Measurements from ENCODE around the gene TCF3.
"Not testable (repeated sequence)": the region's sequence is repeated elsewhere in the genome, so short reads cannot be mapped to it uniquely, and the experiment has no call there.

TCF3 gene

DNA sequence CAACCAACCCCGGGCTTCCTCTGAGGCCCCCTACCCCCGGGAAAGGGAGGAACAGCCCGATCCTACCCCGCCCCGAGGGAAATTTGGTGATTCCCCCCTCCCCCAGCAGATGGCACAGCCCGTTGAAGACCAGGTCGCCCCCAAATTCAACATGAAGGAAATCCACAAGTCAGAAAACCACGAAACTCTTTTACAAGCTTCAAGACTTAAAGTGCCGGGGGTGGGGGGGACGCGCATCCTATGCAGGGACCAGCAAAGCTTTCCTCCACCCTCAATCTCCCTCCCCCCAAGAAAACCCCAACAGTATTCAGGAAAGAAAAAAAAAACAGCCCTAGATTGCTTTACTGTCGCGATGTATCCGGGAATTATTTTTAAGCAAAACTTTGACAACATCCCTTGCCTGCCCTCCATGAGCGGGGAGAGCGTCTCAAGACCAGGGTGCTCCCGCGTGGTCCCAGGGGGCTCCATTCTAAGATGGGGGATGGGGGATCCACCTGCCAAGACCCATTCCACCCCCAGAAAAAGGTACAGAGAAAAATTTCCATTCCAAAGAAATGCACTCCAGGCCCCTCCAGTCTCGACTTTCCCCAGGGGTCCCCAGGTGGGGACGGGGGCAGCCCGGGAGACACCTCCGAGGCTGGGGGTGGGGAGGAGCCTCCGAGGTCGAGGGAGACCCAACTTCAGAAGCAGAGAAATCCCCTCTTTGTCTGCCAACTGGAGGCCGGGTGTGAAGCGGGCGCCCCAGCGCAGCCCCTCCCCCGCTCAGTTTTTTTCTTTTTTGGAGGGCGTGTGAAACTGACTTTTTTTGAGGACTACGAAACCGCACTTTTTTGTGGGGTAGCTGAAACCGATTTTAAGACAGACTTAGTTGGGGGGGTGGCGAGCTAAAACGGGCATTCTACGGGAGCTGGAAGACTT, 1.5 kb downstream of the TCF3 start:
- peak; percentile 17 for DNase-seq

DNA sequence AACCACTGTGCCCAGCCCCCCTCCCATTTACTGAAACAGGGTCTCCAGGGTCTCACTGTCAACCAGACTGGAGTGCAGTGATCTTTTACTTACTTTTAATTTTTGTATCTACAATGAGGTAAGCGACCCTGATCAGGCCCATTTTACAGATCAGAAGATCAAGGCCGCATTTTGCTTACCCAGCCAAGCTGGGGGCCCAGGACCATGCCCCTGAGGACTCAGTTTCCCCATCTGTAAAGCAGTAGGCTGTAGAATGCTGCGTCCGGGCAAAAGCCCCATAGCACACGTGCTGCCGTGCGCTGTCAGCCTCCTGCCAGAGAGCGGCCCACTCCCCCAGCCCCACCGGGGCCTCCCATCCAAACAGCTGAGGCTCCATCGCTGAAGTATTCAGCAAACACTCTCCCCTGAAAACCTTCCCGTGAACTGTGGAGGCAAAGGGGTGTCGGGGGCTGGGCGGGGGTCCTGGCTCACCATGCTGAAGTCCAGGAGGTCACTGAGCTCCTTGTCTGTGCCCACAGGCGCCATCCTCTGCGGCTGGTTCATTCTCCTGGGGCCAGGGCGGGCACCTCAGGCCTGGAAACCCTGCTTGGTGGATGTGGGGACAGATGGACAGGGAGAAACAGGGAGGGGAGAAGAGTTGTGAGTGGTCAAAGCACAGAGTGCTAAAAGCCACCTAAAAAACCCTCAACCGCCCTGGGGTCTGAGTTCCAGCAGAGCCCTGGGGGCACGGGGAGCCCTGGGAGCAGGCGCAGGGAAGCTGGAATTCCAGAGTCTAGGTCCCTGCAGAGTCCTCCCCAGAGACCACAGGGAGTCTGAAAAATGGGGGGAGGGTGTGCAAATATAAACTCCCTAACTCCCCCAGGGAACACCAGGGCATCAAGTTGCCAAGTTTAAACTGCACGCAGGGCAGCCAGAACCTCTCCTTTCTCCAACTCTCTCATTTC, 2.4 kb downstream of the TCF3 start:
- peak; percentile 14 for DNase-seq

DNA sequence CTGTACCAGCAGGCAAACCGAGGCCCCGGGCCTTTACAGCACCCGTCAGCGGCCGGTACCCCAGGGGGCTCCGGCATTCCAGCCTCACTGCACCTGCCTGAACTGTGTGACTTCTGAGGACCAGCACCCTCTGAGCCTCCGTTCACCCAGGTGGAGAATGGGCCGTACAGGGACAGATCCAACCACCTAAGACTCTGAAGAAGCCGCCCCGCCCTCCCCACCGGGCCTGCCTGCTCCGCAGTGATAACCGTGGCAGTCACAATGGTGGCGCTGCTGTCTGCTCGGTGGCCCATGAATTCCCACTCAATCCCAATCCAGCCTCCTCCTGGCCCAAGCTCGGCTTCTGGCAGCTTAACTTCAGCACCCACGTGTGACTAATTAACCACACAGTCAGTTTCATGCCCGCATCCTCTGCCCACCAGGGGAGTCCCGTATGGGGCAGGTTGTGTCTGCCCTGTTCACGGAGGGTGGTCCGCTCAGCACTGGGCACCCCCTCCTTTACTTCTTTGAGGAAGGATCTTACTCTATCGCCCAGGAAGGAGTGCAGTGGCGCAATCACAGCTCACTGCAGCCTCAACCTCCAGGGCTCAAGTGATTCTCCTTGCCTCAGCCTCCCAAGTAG, 3.4 kb downstream of the TCF3 start:
- DNase-seq = no peak

- no peak for DNase-seq
These were observed 4.0 kb downstream of the TCF3 start for GRCh38 chr19:1648459-1648849.

GRCh38 chr19:1647501-1648458, 4.6 kb downstream of the TCF3 start:
- no peak for DNase-seq

DNA sequence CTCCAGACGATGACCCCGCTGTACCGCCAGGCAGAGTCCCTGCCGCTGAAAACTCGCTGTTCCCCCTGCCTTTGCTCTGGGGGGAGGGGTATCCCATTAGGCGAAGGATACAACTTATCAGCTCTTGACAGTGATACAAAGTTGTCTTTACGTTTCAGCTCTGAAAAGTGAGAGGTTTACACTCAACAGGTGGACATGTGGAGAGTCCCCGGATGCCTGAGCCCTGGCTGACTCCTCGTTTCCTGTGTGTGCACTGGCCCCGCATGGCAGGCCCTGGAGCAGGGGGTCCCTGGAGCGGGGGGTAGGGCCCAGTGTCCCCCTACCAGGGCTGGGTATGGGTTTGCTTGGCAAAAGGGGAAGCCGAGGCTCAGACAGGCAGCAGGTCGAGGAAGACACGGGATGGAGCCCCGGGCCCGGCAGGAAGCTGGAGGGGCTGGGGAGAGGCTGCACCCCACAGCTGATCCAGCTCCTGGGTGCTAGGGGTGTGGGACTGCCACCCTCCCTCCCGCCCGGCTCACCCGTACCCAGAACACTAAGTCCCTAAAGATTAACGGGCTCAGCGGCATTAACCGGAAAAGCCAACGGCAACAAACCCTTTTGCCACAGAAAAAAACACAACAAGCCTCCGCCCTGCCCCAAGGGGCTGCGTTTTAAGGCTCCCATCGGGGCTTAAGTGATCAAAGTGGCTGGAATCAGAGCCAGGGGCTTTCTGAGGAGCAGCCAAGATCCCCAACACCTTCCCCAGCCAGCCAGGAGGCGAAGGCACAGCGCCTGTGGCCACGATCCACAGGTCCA, 5.6 kb downstream of the TCF3 start:
- DNase-seq = no peak

DNA sequence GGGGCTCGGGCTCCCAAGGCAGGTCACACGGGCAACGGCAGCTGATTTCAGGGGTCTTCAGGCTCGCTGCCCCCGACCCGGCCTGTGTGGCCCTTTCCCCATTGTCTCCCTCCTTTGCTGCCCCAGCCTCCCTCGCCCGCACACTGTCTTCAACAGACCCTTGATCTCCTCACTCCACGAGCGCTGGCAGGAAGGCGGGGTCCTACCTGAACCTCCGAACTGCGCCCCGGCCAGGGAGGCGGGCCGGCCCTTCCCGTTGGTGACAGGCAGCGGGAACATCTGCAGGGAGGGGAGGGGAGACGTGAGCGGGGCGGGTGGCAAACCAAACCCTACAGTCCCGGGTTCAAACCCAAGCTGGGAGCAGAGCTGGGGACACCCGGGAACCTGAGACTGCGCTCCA, 6.3 kb downstream of the TCF3 start:
- no peak for DNase-seq

- no peak for DNase-seq
These were observed 7.1 kb downstream of the TCF3 start for GRCh38 chr19:1645299-1645698.

DNA sequence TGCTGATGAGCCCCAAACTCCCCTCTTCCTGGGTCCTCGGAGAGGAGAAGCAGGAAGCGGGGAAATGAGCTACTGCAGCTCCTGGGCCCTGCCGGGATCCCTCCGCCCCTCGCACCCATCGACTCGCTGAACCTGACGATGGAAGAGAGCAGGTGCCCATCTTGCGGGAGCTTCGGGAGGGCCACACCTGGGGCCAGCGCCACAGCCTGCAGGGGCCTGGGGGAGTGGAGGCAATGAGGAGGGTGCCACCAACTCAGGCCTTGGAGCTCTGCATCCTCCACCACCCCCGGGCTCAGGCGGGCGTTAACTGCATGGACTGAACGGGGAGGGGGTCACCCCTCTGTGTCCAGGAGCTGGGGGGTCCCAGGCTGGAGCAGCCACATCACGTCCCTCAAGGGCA, 8.3 kb downstream of the TCF3 start:
- no peak for DNase-seq

- DNase-seq = not testable (repeated sequence)
These were observed 11.4 kb downstream of the TCF3 start for GRCh38 chr19:1640893-1641448.

GRCh38 chr19:1636325-1637236, 15.8 kb downstream of the TCF3 start:
- no peak for DNase-seq

DNA sequence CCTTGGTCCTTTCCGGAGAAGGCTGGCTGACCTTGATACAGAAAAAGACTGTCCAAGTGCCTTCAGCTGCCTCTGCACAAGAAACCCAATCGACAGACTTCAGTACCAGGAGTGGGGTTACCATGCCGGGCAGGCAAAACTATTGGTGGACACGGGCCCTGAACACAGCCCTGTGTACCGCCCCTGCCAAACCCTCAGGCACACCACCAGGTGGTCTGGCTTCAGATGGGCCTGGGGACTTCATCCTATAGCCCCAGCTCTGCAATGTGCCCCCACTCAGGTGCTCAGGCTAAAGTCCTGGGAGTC, 17.5 kb downstream of the TCF3 start:
- DNase-seq = no peak

GRCh38 chr19:1634242-1634937, 18.0 kb downstream of the TCF3 start:
- no peak for DNase-seq

DNA sequence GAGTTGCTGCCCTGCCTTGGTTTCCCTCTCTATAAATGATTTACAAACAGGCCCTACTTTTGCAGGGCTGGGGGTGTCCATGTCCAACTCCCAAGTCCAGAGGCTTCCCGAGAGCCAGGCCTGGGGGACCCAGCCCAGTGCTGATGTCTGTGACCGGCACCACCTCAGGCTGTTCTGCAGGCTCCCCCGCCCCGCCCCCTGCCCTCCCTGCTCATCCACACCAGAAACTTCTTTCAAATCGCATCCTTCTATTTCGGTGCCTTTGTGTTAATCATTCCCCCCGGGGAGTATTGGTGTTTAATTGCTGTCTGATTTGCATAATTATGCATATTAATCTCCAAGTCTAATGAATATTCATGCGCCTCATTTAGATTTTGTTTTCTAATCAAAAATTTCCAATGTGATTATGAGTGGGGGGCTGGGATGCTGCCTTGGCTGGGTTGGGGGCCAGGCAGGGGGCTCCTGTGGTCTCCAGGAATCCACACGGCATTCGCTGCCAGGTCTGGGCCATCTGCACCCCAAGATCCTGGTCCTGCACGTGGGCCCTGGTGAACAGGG, 19.1 kb downstream of the TCF3 start:
- DNase-seq = no peak

GRCh38 chr19:1632462-1633268, 19.8 kb downstream of the TCF3 start:
- no peak for DNase-seq

GRCh38 chr19:1631557-1632100, 20.8 kb downstream of the TCF3 start:
- no peak for DNase-seq

DNA sequence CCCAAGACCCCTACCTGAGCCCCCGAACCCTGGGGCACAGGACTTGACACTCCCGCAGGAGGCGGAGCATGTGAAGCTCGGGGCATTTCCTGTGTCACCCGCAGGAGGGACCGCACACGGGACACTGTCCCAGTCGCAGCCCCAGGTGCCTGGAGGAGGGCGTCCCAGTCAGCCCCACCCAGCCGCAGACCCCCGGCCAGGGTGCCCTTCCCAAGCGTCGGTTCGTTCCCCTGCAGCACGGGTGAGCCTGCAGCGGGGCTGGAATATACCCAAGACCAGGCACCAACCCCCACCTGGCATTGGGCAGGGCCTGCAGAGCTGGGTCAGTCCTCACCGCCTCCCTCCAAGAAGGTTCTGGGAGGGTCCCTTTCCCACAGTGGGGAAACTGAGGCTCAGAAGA, 21.6 kb downstream of the TCF3 start:
- no peak for DNase-seq

DNA sequence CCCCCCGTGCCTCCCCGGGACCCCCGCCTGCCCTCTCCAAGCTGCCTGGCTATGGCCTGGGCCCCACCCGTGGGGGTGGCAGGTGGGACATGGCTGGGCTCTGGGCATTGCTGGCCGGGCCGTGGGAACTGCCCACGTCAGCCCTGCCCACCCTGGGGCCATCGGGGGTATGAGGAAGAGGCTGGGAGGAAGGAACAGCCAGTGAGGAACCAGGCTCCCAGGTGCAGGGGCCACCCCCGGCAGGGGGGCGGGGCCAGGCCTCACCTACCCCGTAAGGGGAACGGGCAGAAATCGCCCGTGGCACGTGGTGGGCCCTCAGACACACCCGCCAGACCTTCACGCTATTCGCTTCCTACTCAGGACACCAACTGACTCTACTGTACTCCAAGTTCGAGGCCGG, 22.4 kb downstream of the TCF3 start:
- no peak for DNase-seq
